NCI-H1694 (cell line): Measurements from ENCODE around the gene TMEM86B.
"Not testable (repeated sequence)": the region's sequence is repeated elsewhere in the genome, so short reads cannot be mapped to it uniquely, and the experiment has no call there.

Source experiments
- DNase-seq: peaks from one replicate; lab custom pipeline; 2025; lab: John Stamatoyannopoulos, UW

Gene TMEM86B

GRCh38 chr19:55241935-55242464 is 13.4 kb upstream of the TMEM86B start:
- no peak for DNase-seq

GRCh38 chr19:55241143-55241934 is 12.8 kb upstream of the TMEM86B start:
- DNase-seq = no peak

- DNase-seq = no peak
Measured at GRCh38 chr19:55240713-55241020, 12.1 kb upstream of the TMEM86B start.

DNA sequence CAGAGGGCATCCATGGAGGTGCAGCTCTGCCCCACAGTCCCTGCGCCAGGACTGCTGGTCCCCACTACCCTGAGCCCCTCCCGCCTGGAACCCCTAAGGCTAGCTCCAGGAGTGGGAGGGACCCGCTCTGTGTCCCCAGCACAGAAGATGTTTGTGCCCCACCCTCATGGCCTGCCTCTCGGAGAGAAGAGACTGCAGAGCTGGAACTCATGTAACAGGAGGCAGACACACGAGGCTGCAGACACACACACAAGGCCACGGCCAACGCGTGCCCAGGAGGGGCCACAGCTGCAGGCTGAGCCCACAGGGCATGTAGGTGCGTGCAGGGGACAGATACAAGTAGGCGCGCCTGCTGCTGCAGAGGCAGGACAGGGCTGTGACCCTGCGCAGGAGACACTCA is 10.4 kb upstream of the TMEM86B start:
- DNase-seq = no peak

DNA sequence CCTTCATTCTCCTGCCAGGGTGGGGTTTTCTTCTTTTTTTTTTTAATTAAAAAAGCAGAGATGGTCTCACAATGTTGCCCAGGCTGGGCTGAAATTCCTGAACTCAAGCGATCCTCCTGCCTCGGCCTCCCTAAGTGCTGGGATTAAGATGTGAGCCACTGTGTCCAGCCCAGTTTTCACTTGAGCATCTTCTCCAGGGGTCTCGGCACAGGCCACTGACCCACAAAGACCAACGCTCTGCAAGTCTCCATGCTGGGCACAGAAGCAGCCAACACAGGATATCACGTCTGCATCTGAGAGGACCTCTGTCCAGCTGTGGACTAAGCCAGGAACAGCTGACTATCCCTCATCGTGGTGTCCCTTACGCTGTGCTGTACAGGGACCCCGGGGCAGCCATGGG is 9.5 kb upstream of the TMEM86B start:
- no peak for DNase-seq

- no peak for DNase-seq
Measured at GRCh38 chr19:55232986-55233385, 4.4 kb upstream of the TMEM86B start.

DNA sequence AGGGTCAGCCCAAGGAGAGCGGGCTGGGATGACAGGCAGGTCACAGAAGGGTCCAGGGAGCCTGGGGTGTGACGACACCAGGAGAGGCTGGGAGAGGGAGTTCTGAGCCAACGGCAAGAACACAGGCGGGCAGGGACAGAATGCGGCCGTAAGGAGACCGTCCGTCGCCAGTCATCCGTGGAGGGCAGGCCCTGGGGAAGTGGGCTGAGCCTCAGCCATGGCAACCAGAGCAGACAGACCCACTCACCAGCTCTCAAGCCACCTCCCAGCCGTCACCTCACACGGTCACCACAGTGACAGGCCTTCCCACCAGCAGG is 3.7 kb upstream of the TMEM86B start:
- no peak for DNase-seq

- DNase-seq = no peak
Measured at GRCh38 chr19:55231391-55232285, 3.1 kb upstream of the TMEM86B start.

GRCh38 chr19:55230780-55231179 is 2.2 kb upstream of the TMEM86B start:
- DNase-seq = no peak

DNA sequence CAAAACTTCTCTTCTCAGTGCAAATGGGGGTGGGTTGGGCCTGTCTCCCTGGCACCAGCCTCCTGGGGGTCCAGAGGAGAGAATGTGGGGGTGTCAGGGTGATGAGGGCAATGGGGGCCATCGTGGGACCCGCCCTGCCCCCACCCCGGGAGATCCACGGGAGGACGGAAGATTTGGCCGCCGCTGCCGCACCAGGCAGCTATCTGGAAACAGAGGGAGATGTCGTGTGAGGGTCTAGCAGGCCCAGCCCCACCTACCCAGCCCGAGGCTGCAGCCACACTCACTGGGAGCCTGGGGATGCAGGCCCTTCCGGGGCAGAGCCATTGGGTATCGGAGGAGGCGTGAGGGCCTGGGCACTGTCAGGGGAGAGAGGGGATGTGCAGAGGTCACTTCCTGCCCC is 1.8 kb upstream of the TMEM86B start:
- DNase-seq = no peak

GRCh38 chr19:55229789-55230182 is 1.2 kb upstream of the TMEM86B start:
- no peak for DNase-seq

- DNase-seq = no peak
Measured at GRCh38 chr19:55229145-55229788, 704 bp upstream of the TMEM86B start.

- no peak for DNase-seq
Measured at GRCh38 chr19:55228015-55228391, 560 bp downstream of the TMEM86B start.

- DNase-seq = no peak
Measured at GRCh38 chr19:55227241-55228014, 1.1 kb downstream of the TMEM86B start.

GRCh38 chr19:55226788-55227187 is 1.8 kb downstream of the TMEM86B start:
- DNase-seq = no peak

- no peak for DNase-seq
Measured at GRCh38 chr19:55226273-55226672, 2.3 kb downstream of the TMEM86B start.

DNA sequence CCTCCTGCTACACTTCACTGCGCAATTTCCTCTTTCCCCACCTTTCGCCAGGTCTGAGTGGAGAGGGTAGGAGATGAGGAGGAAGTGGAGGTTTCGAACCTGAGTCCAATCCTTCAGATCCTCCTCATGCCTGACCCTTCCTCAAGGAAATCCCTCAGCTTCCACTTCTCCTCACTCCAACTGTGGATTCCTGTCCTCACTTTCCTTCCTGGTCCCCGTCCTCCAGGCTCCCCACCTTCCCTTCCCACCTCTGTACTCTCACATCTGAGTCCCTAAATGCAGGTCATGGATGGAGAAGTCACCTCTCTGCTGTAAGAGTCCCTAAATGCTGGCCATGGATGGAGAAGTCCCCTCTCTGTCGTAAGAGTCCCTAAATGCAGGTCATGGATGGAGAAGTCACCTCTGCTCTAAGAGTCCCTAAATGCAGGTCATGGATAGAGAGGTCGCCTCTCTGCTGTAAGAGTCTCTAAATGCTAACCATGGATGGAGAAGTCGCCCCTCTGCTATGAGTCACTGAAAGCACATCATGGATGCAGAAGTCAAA is 3.1 kb downstream of the TMEM86B start:
- DNase-seq = no peak

GRCh38 chr19:55224679-55225414 is 3.7 kb downstream of the TMEM86B start:
- DNase-seq = not testable (repeated sequence)

DNA sequence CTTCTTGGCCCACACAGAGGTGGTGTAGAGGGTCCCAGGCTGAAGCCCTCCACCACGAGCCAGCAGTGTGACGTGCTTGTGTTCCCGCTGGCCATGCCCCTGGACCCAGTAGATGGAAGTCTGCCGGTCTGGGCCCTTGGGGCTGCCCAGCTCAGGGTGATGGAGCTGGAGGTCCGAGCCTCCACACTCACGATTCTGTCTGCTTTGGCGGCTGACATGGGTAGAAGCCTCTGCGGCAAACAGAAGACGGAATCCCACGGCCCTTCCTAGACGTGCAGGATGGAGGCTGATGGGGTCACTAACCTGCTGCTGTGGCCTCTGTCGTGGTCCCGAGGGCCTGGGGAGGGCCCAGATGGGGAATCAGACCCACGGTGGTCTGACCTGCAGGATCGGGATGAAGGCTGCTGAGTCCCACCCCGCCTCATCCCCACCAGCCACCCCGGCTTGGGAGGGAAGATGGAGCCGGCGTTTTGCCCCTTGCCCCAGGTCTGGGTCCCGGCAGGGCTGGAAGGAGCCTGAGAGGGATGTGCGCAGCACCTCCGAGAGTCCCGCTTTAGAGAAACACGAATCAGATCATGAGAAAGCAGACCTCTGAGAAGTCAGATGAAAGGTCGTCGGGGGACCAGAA is 4.4 kb downstream of the TMEM86B start:
- no peak for DNase-seq

DNA sequence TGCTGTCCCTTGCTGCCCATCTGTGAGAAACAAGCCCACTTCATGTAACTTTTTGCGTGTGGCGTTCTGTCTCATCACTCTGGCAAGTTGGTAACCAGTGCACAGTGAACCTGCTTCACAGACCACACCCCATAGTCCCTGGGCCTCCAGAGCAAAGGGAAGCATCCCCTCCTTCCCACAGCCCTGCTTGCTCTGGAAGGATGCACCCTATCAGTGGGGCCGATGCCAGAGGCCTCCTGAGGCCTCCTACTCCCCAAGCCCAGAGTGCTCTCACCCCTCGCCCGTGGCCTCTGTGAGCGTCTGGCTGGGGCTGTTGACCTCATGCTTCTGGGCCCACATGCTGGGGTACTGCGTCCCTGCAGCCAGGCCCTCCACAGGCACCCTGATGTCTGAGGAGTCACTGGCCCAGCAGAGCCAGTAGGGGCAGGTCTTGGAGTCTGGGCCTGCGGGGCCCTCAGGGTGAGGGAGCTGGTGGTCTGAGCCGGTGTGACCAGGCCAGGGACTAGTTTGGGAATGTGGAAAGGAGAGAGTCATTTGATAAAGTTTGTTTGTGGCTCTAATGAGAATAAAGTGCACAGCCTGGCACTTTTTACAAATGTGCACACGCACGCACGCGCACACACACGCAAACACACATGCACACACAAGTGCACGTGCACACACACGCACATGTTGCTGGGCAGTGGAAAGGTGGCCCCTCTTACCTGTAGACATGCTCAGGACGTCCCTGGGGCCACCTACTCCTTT is 5.1 kb downstream of the TMEM86B start:
- no peak for DNase-seq
